NCI-H748 treated with DMSO at 0.1 percent for 48 hours (cell line): Measurements from ENCODE around the gene MND1.
"Not testable (repeated sequence)": the region's sequence is repeated elsewhere in the genome, so short reads cannot be mapped to it uniquely, and the experiment has no call there.

Experiments used
- DNase-seq: peaks from one replicate; lab custom pipeline; 2025; lab: John Stamatoyannopoulos, UW

The MND1 gene

GRCh38 chr4:153440475-153440874 is 96.0 kb downstream of the MND1 start:
- no peak for DNase-seq

GRCh38 chr4:153447175-153447905 is 102.9 kb downstream of the MND1 start:
- no peak for DNase-seq

- peak; percentile 65 for DNase-seq
Measured at GRCh38 chr4:153448003-153448731, 103.7 kb downstream of the MND1 start.

DNA sequence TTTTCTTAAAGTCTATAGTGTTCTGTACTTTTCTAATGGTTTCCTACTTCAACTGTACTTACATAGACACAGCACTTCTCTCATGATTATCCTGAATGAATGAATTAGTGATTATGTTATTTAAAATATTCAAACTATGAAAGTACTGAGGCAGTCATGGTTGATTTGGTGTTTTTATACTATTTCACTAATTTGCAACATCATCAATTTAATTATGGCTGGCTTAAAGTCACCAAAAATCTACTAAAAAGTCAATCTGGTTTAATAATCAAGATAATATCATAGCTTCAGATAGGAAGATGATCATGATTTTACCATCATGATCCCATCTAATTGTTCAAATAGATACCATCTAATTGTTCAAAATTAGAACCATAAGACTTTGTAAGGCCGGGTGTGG is 104.8 kb downstream of the MND1 start:
- no peak for DNase-seq

DNA sequence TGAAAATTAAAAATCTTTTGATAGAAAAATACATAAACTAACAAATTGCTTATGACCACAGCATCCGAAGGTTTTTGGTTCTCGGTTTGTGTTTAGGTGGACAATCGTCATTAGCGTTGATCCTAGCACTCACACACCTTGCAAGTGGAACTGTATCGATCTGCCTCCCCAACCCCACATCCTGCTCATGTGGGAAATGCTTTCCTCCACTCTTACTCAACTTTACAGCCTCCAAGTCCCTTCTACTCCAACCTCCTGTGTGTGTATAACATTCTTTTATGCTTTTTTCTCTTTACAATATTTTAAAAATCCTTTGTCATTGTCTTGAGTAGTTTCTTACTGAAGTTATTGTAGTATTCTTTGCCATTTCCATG is 106.0 kb downstream of the MND1 start:
- no peak for DNase-seq

DNA sequence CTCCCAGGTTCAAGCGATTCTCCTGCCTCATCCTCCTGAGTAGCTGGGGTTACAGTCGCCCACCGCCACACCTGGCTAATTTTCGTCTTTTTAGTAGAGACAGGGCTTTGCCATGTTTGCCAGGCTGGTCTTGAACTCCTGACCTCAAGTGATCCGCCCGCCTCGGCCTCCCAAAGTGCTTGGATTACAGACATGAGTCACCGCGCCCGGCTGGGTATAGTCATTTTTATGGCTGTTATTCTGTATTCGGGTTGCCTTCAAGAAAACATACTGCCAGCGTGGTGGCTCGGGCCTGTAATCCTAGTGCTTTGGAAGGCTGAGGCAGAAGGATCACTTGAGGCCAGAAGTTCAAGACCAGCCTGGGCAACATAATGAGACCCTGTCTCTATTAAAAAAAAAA is 106.7 kb downstream of the MND1 start:
- not testable (repeated sequence) for DNase-seq

GRCh38 chr4:153451911-153452657 is 107.6 kb downstream of the MND1 start:
- no peak for DNase-seq

GRCh38 chr4:153452658-153453378 is 108.3 kb downstream of the MND1 start:
- no peak for DNase-seq

GRCh38 chr4:153453402-153453801 is 108.9 kb downstream of the MND1 start:
- no peak for DNase-seq

DNA sequence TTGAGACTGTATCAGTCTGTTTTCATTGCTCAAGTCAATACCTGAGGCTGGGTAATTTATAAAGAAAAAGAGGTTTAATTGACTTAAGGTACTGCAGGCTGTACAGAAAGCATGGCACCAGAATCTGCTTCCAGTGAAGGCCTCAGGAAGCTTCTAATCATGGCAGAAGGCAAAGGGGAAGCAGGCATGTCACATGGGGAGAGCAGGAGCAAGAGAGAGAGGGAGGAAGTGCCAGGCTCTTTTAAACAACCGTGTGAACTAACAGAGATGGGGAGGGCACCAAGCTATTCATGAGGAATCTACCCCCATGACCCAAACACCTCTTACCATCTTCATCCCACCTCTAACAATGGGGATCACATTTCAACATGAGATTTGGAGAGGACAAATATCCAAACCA is 114.5 kb downstream of the MND1 start:
- no peak for DNase-seq

DNA sequence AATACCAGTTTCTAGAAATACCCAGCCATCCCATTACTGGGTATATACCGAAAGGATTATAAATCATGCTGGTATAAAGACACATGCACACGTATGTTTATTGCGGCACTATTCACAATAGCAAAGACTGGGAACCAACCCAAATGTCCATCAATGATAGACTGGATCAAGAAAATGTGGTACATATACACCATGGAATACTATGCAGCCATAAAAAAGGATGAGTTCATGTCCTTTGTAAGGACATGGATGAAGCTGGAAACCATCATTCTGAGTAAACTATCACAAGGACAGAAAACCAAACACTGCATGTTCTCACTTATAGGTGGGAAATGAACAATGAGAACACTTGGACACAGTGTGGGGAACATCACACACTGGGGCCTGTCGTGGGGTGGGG is 117.1 kb downstream of the MND1 start:
- not testable (repeated sequence) for DNase-seq

DNA sequence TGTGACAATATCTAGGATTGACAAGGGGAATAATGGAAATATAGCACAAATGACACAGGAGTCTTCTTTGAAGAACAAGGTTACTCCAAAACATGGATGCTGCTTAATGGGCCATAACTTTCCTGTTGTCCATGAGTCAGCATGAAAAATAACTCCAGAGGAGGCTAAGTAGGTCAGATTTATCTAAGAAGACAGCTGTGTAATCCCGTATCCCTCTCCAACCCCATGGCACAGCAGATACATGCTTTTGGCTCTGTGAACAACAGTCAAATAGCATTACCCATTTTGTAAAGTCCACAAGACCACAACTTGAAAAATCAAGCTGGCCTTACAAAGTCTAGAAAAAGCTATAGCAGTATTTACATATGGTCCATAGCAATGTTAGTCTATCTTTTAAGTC is 119.6 kb downstream of the MND1 start:
- no peak for DNase-seq
